B cell (primary cell): Measurements from ENCODE around the gene CMIP. TPM values are rescaled to one million over a fixed set of nuclear protein-coding genes. Genes with fewer than 3 reads are reported as not detected.

Source experiments
- ATAC-seq: fragments of 200-7000 bp; cut with Tn5 transposase; one replicate; pipeline ENCODE4 v1.10.0; 2021; ENCODE audit warnings: low read depth, mild to moderate bottlenecking, moderate number of reproducible peaks, moderate library complexity
- CTCF ChIA-PET: fragments of 350-600 bp; sonication (Branson Sonifier 250); formaldehyde crosslinking; loops from one replicate; lab custom pipeline; 2021; ENCODE audit warnings: antibody characterized with exemption, inconsistent platforms; lab: Charles Lee
- POLR2A ChIA-PET: fragments of 350-600 bp; sonication (Branson Sonifier 250); formaldehyde crosslinking; loops from one replicate; lab custom pipeline; 2021; ENCODE audit warnings: antibody characterized with exemption; lab: Charles Lee
- DNase-seq: peaks from one replicate; pipeline ENCODE4 v3.0.0; 2013
- H2AFZ ChIP-seq: 2 replicates; pipeline ENCODE4 v1.6.1; 2012; ENCODE audit warnings: mild to moderate bottlenecking, low read depth, low read length; ENCODE audit not compliant: insufficient read depth, poor library complexity, severe bottlenecking
- H3K27ac ChIP-seq, 2 donors: 1 replicate in 1 of 2; 2 replicates in 1 of 2; pipeline ENCODE4 v1.5.1; 2012 to 2013; ENCODE audit warnings: low read length in 2 of 2, mild to moderate bottlenecking in 2 of 2, moderate library complexity in 1 of 2
- H3K27me3 ChIP-seq, 4 experiments: fragments of 200-600 bp in 1 of 4; sonication (generic) in 1 of 4; replicated peaks in 1 of 4; 1 replicate in 2 of 4; 2 replicates in 2 of 4; pipeline versions ENCODE4 v1.6.1 to v1.7.0; 2013 to 2016; ENCODE audit warnings: low read length in 3 of 4, mild to moderate bottlenecking in 2 of 4, mixed read lengths in 1 of 4, moderate library complexity in 1 of 4; ENCODE audit not compliant: insufficient read depth in 4 of 4, control insufficient read depth in 3 of 4; ENCODE audit errors: control extremely low read depth in 1 of 4
- H3K36me3 ChIP-seq, 2 experiments: replicated peaks in 1 of 2; 1 replicate in 1 of 2; 2 replicates in 1 of 2; pipeline versions ENCODE4 v1.6.1 to v1.7.1; 2013; ENCODE audit warnings: low read length in 1 of 2; ENCODE audit not compliant: insufficient read depth in 2 of 2, control insufficient read depth in 1 of 2; ENCODE audit errors: control extremely low read depth in 1 of 2, extremely low read depth in 1 of 2
- H3K4me1 ChIP-seq, 2 donors: fragments of 200-600 bp in 1 of 2; sonication (generic) in 1 of 2; 1 replicate in 1 of 2; 2 replicates in 1 of 2; pipeline versions ENCODE4 v1.5.1 to v1.6.1; 2013 to 2017; ENCODE audit warnings: low read length in 2 of 2; ENCODE audit not compliant: control insufficient read depth in 2 of 2, insufficient read depth in 2 of 2
- H3K4me2 ChIP-seq: replicated peaks from 2 replicates; pipeline ENCODE3; 2012; ENCODE audit warnings: mild to moderate bottlenecking, low read depth, low read length; ENCODE audit not compliant: poor library complexity, severe bottlenecking
- H3K4me3 ChIP-seq, 5 experiments: fragments of 200-600 bp in 1 of 5; sonication (generic) in 1 of 5; 1 replicate in 3 of 5; 2 replicates in 2 of 5; pipeline versions ENCODE4 v1.5.1 to v1.7.0; 2011 to 2016; ENCODE audit warnings: low read length in 4 of 5, mild to moderate bottlenecking in 4 of 5, low read depth in 2 of 5, control low read depth in 1 of 5, moderate library complexity in 1 of 5; ENCODE audit not compliant: insufficient read depth in 1 of 5; ENCODE audit errors: control extremely low read depth in 1 of 5, extremely low read depth in 1 of 5
- H3K79me2 ChIP-seq: fragments of 200-600 bp; sonication (generic); one replicate; pipeline ENCODE4 v1.6.0; 2016; ENCODE audit warnings: low read length; ENCODE audit not compliant: control insufficient read depth, insufficient read depth
- H3K9ac ChIP-seq: fragments of 200-600 bp; sonication (generic); 2 replicates; pipeline ENCODE4 v1.6.1; 2017; ENCODE audit warnings: mild to moderate bottlenecking, low read length, moderate library complexity
- H3K9me3 ChIP-seq, 3 donors: one replicate each; pipeline versions ENCODE4 v1.6.1 to v1.7.1; 2013; ENCODE audit warnings: low read length in 2 of 3; ENCODE audit not compliant: control insufficient read depth in 2 of 3, insufficient read depth in 1 of 3; ENCODE audit errors: control extremely low read depth in 1 of 3
- H4K20me1 ChIP-seq: 2 replicates; pipeline ENCODE4 v1.6.0; 2012; ENCODE audit warnings: mild to moderate bottlenecking, low read length; ENCODE audit not compliant: insufficient read depth, control insufficient read depth, poor library complexity, severe bottlenecking
- H3K27ac Mint-ChIP-seq: one replicate; pipeline ENCODE4 v1.8.0; 2021; ENCODE audit warnings: mixed read lengths
- H3K27me3 Mint-ChIP-seq: one replicate; pipeline ENCODE4 v1.8.0; 2021; ENCODE audit warnings: mixed read lengths
- H3K4me1 Mint-ChIP-seq: one replicate; pipeline ENCODE4 v1.8.0; 2021; ENCODE audit warnings: mixed read lengths
- H3K4me3 Mint-ChIP-seq: one replicate; pipeline ENCODE4 v1.8.0; 2021; ENCODE audit warnings: mixed read lengths
- H3K9me3 Mint-ChIP-seq: one replicate; pipeline ENCODE4 v1.8.0; 2022; ENCODE audit warnings: mixed read lengths; ENCODE audit not compliant: insufficient read depth
- CTCF ChIP-seq: fragments of 200-600 bp; IDR thresholded peaks from one replicate; pipeline ENCODE4 v1.8.0; 2022; ENCODE audit warnings: antibody characterized with exemption, mild to moderate bottlenecking
- EZH2 ChIP-seq: IDR thresholded peaks from 2 replicates; pipeline ENCODE4 v1.6.1; 2012; ENCODE audit warnings: borderline replicate concordance, low read depth, mild to moderate bottlenecking, moderate library complexity, low read length; ENCODE audit not compliant: insufficient read depth, poor library complexity, severe bottlenecking
- WGBS: methylation state at CpG from one replicate; pipeline ENCODE4 v1.1.5; 2013; ENCODE audit warnings: missing lambda C conversion rate; ENCODE audit not compliant: insufficient coverage; 5-methylcytosine and 5-hydroxymethylcytosine counted together
- intact Hi-C: fragments of 100-400 bp; cut with micrococcal nuclease; formaldehyde crosslinking; loops from one replicate; pipeline ENCODE4 v1.10.0; 2022
- polyA plus RNA-seq: library from polyadenylated mRNA; depleted of rRNA; stranded (reverse); fragments of >200 nt; gene quantifications from 2 replicates; pipeline ENCODE4 v1.2.3, GENCODE V29; 2012
- total RNA-seq, 2 donors: library from RNA; stranded (reverse); fragments of 120-200 nt in 1 of 2; gene quantifications; 1 replicate in 1 of 2; 2 replicates in 1 of 2; pipeline versions ENCODE4 v1.2.3 to v1.2.4, GENCODE V29; 2013 to 2022

CMIP gene
- total and polyA plus RNA-seq, 2 donors (not counting 1 experiment from before 2014, with no cell fraction given), result 27.1 to 155 TPM

- no peaks in the 10 kb centered on the region for H3K27me3 Mint-ChIP-seq
- Histone ChIP-seq H3K4me1 (peaks cover 39 to 43% of the 10 kb centered on the region in 2 donors), H3K9ac (no peak overlapping the region), H3K9me3 (no peaks in the 10 kb centered on the region), H2AFZ (no peak overlapping the region), H3K4me3 (no peak overlapping the region), H4K20me1 (peaks cover 28% of the 10 kb centered on the region), H3K36me3 (peaks cover 0 to 14% of the 10 kb centered on the region in 2 experiments), H3K27me3 (no peaks in the 10 kb centered on the region), H3K79me2 (peaks cover 98% of the 10 kb centered on the region), H3K4me2 (no peak overlapping the region), H3K27ac (no peak overlapping the region)
- 100% methylated on average over 1 of the region's 5 CpGs for WGBS
- POLR2A ChIA-PET, result no interaction called here
- H3K4me3 Mint-ChIP-seq, result no peak overlapping the region
- DNase-seq (no peak), ATAC-seq (no peak)
- H3K4me1 Mint-ChIP-seq, result peaks cover 60% of the 10 kb centered on the region
- no peak overlapping the region for H3K27ac Mint-ChIP-seq
- intact Hi-C loops, result no loop called here
- CTCF ChIA-PET, result no interaction called here
- H3K9me3 Mint-ChIP-seq, result no peaks in the 10 kb centered on the region
- TF ChIP-seq CTCF, result no peak
- no peak for TF ChIP-seq EZH2
Observed at GRCh38 chr16:81511371-81511770, 66.8 kb downstream of the CMIP start.

DNA sequence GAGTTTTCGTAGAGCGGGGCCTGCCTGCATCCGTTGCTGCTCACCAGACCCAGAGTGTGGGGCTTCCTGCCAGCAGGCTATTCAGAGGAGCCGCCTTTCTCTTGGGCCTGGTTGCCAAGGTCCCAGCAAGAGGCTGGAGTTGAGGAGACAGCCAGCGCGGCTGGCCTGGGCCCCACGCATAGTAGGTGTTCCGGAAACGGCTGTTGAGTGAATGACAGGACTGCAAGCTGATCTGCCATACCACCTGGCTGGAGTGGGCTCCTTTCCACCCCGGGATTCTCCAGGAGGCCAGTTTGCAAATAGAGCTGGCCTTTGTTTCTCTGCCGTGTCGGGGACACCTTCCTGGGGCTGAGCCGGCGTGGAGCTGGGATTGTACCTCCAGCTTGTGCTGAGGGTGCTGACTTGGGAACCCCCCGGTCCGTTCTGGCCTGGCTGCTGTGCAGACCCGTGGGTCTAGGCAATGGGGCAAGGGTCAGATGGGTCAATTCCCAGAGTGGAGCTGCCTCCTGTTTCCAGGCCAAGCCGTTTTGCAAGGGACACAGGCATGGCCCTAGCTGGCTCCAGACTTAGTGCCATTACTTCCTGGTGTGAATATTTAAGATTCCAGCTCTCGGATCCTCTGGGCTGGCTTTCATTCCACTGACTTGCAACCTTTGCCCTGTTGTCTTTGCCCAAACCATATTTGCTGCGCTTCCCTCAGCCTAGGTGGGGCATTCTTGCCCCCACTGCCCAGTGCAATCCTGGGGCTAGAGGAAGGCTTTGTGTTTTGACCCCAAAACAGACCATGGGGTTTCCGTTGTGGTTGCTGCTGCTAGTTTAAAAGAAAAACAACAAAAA is 68.8 kb downstream of the CMIP start:
- Mint-ChIP-seq H3K9me3 (no peaks in the 10 kb centered on the region), H3K27ac (peak overlapping the region; percentile 88), H3K4me1 (peaks cover 53% of the 10 kb centered on the region), H3K27me3 (no peaks in the 10 kb centered on the region), H3K4me3 (peak overlapping the region; percentile 81)
- 42% methylated on average over 20 of the region's 21 CpGs for WGBS
- TF ChIP-seq EZH2 (no peak), CTCF (no peak)
- ATAC-seq (peak; percentile 40), DNase-seq (no peak)
- Histone ChIP-seq H3K4me1 (peaks cover 34 to 41% of the 10 kb centered on the region in 2 donors), H3K36me3 (peaks cover 8 to 29% of the 10 kb centered on the region in 2 experiments), H4K20me1 (peaks cover 28% of the 10 kb centered on the region), H3K4me2 (peak overlapping the region; percentile 78), H3K4me3 (peak overlapping the region in 2 of 5 experiments; percentile 30 to 35), H3K9ac (peak overlapping the region; percentile 37), H3K9me3 (peaks cover 0 to 5% (median 0%) of the 10 kb centered on the region in 3 donors), H3K27me3 (no peaks in the 10 kb centered on the region), H3K27ac (peak overlapping the region; percentile 43 to 59), H3K79me2 (peaks cover 98% of the 10 kb centered on the region), H2AFZ (no peak overlapping the region)
- ChIA-PET CTCF (interaction anchor here (0.7 to 2.5 kb wide), 4 partner anchors 12 to 109 kb away, joined by 3 to 10 read pairs (median 6); no protein-coding TSS in a partner anchor), POLR2A (interaction anchor here (1.2 to 3.5 kb wide), 2 partner anchors 12 to 32 kb away, joined by 5 to 27 read pairs; no protein-coding TSS in a partner anchor)
- intact Hi-C loops, result loop anchor here (1.0 kb wide), 2 partner anchors 12 to 32 kb away; no protein-coding TSS in a partner anchor
